Right ventricle myocardium superior (tissue), 1 donor: ENCODE results near the gene KAT6B. TPM values are rescaled to one million over a fixed set of nuclear protein-coding genes. Genes with fewer than 3 reads are reported as not detected.
"Not testable (repeated sequence)": the region's sequence is repeated elsewhere in the genome, so short reads cannot be mapped to it uniquely, and the experiment has no call there.

ENCODE experiments used
- ATAC-seq: fragments of 200-7000 bp; cut with Tn5 transposase; one replicate; pipeline ENCODE4 v1.9.1; 2020; ENCODE audit warnings: mild to moderate bottlenecking; ENCODE audit not compliant: poor library complexity
- DNase-seq: peaks from one replicate; pipeline ENCODE4 v3.0.0-alpha.2; 2020
- intact Hi-C: fragments of 100-400 bp; cut with DNase I; formaldehyde crosslinking; loops from one replicate; pipeline ENCODE4 v1.11.2; 2022
- total RNA-seq: library from RNA; stranded (reverse); fragmentation: NEBNext Ultra II Directional; extraction: Animal tissue kit (Norgen Biotek cat#: 25700); gene quantifications from one replicate; pipeline ENCODE4 v1.2.1, GENCODE V29; 2021
- donor health status: DM: no; HTN: yes; CAD: no; lungs with severe emphysema.

Gene KAT6B
- total RNA-seq, 1 donor from 2014 or later: 36.2 TPM

GRCh38 chr10:75033399-75034130 is 207.2 kb downstream of the KAT6B start:
- intact Hi-C loops: no loop called here
- ATAC-seq (peak; percentile 7), DNase-seq (peak; percentile 64)

- no peak for DNase-seq
- intact Hi-C loops: no loop called here
- no peak for ATAC-seq
These were observed 207.7 kb downstream of the KAT6B start for GRCh38 chr10:75034131-75034512.

DNA sequence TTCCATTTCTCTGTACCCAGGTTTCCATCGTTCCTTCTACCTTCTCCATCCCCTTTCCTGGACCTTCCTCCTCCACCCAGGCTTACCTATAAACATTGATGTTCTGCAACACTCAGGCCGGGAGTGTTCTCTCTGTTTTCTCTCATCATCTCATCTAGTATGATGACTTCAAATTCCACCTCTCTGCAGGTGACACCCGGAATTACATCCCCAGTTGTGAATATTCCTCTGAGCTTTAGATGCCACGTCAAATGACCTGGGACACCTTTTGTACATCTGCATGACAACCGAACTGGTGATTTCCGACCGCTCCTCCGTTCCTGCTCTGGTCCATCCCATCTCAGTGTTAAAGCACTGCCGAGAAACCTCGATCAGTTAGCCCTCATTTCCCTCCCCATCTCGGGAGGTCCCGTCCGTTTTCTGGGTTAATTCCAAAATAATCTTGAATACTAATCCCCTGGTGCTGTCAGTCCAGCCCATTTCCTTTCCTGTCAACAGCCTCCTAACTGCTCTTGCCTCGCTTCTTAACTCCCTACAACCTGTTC is 208.4 kb downstream of the KAT6B start:
- intact Hi-C loops: no loop called here

DNA sequence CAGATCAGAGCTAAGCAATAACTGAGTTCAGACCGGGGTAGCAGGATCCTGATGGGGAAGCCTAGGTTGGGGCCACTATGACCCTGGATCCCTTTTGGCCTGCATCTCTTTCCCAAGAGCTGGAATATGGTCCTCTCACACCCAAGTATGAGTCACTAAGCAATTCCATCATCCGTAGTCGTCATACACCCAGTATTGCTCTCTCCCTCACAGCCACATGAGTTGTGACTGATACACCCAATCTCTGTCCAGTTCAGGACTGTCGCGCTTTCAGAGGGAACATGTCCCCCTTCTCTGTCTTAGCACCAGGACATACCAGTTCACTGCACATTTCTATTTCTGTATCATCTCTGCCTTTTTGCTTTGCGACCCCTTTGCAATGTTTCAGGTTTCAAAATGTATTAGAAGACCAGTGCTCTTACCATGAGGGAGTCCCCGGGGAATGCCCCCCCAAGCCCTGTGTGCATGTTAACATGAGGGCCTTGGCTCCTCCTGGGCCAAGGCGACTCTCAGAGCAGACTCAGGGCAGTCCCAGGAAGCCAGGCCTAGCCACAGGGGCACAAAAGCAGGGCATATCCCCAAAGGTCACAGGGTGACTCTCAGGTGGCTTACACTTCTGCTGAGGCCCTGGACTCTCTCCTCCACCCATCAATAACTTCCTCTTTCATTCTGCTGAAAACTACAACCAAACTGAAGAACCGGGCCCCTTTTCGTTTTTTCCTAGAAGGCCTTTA is 209.7 kb downstream of the KAT6B start:
- DNase-seq (no peak), ATAC-seq (no peak)
- intact Hi-C loops: no loop called here

More for the DNA sequence above, 208.4 kb downstream of the KAT6B start:
- DNase-seq: no peak
- ATAC-seq: no peak

- ATAC-seq (no peak), DNase-seq (no peak)
- intact Hi-C loops: no loop called here
These were observed 211.1 kb downstream of the KAT6B start for GRCh38 chr10:75037171-75038153.

DNA sequence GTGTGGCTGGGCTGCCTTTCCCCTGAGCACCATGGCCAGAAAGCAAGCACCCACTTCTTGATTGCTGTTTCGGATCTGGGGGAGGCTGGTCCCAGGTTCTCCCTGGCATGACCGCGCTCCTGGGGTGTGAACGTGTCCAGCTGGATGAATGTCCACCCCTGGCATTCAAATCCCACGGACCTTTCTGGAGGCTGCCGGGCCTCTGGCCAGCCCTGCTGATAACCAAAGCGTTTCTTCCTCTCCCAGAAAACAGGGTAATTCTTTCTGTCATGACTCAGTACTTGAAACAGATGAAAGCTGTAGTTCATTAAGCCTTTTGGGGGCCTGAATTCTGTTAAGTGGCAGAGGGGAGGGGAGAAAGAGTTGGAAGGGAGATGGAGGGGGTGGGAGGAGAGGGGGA is 211.9 kb downstream of the KAT6B start:
- intact Hi-C loops: no loop called here
- DNase-seq (peak; percentile 71), ATAC-seq (peak; percentile 71)

- DNase-seq (no peak), ATAC-seq (no peak)
- intact Hi-C loops: no loop called here
These were observed 214.2 kb downstream of the KAT6B start for GRCh38 chr10:75040576-75040975.

DNA sequence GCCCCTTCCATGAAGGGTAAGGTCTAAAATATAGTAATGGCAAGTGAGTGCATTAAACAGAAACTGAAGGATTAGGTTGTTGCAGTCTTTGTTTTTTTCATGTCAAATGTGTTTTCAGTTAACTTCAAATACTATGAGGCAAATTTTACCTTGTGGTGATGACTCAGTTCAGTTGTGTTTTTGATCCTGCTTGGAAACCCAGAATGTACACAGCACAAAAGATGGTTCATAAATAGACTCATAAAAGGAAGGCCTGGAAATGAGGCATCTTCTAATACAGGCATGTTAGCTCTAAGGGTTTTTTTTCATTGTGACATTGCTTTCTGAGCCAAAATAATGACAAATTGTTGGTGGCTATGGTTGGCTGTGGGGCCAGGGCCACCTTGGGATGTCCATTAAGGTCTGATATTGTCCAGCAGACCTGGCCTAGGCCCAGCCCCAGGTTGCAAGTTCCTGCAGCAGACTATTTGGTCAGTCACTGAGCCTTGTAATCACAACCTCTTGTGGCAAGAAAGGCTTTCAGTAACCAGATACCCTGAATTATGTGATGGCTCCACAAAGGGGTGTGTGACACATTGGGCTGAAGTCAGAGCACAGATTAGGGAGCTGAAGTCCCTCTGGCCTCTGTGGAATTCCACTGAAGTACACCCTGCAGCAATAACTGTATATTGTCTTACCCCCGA is 216.0 kb downstream of the KAT6B start:
- ATAC-seq (no peak), DNase-seq (no peak)
- intact Hi-C loops: no loop called here

DNA sequence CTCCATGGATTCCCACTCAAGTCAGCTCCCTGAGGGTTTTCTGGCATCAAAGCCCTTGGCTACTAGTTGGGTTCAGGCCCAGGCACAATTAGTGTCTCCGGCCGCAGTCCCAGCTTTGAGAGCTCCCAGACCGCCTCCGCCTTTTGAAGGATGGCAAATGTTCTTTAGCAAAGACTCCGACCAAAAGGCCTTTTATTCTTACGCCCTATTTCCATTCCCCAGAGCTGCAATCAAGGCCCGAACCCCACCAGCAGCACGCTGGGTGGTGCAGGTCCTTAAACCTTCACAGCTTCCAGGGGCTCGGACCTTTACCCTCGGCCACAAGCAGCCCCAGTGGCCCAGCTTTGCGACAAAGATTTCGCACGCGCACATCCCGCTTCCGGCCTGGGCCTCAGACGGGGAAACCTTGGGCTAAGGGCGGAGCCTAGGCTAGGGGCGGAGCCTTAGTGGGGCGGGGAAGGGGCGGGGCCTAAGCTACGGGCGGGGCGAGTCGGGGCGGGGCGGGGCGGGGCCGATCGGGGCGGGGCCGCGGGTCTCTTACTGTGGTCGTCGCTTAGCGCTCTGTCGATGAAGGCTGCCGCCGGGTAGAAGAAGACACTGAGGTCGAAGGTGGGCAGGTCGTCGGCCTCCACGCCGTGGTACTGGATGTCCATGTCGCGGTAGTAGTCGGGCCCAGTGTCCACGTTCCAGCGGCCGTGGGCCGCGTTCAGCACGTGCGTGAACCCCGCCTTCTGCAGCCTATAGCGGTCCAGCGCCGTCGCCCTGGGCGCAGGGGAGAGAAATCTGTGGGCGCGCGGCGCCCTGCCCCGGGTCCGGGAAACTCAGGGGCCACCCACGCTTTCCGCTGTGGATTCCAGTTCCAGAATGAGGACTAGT is 217.1 kb downstream of the KAT6B start:
- no peak for DNase-seq
- ATAC-seq: no peak
- intact Hi-C loops: no loop called here

DNA sequence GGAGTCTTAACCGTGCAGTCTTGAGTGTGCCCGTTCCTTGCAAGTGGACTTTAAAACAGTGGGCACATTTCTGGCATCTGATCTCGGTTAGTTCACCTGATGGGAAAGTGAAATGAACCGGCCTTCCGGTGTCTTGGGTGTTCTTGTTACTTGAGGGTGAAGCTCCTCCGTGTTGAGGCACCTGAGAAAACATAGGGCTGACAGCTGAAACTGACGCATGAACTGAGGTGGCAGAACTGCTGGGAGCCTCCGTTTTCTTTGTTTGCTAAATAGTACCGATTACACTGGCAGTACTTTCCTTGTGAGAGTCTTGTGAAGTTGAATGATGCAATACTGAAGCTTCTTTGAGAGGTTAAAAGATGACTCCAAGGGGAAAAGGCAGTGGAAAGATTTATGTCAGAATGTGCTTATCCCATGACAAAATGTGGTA is 222.3 kb downstream of the KAT6B start:
- intact Hi-C loops: no loop called here
- ATAC-seq (no peak), DNase-seq (no peak)

- intact Hi-C loops: no loop called here
- DNase-seq (no peak), ATAC-seq (peak; percentile 72)
These were observed 223.1 kb downstream of the KAT6B start for GRCh38 chr10:75049316-75050148.

- intact Hi-C loops: no loop called here
- DNase-seq: no peak
- no peak for ATAC-seq
These were observed 223.9 kb downstream of the KAT6B start for GRCh38 chr10:75050149-75050919.

GRCh38 chr10:75051308-75051707 is 224.9 kb downstream of the KAT6B start:
- DNase-seq (no peak), ATAC-seq (no peak)
- intact Hi-C loops: no loop called here

GRCh38 chr10:75055896-75056406 is 229.6 kb downstream of the KAT6B start:
- intact Hi-C loops, ATAC-seq, DNase-seq: not testable (repeated sequence)

DNA sequence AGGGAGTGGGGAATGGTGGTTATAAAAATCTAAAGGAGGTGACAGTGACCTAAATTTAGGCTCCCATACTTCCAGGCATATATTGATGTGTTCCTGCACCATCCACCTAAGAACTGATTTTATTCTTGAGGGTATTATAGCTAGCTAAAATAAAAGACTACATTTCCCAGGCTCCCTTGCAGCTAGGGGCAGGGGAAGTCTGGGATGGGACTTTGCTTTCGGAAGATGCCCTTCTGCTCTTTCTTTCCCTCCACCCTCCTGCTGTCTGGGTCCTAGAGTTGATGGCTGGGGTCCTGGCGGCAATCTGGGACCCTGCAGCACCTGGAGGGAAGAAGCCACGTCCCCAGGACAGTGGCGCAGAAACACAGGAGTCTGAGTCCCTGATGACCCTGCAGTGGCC is 231.3 kb downstream of the KAT6B start:
- intact Hi-C loops: no loop called here
- ATAC-seq (no peak), DNase-seq (no peak)

- intact Hi-C loops: no loop called here
- ATAC-seq (no peak), DNase-seq (no peak)
These were observed 231.8 kb downstream of the KAT6B start for GRCh38 chr10:75058161-75058560.
